Endothelial cell of umbilical vein (primary cell): Measurements from ENCODE around the gene GPR146. TPM values are rescaled to one million over a fixed set of nuclear protein-coding genes. Genes with fewer than 3 reads are reported as not detected.
A peak's percentile ranks its signal among the peaks of the same experiment; 100 is the strongest.

ENCODE experiments used
- BruUV-seq: library from RNA; stranded (reverse); fragments of 400-500 nt; replicated peaks from 2 replicates; lab custom pipeline; 2021; lab: Mats Ljungman, UMichigan
- CTCF ChIA-PET: fragments of 300-600, 350-600 bp; sonication (Branson Sonifier 250); formaldehyde crosslinking; loops from one replicate; lab custom pipeline; 2021; ENCODE audit warnings: antibody characterized with exemption, inconsistent platforms; lab: Charles Lee
- POLR2A ChIA-PET: fragments of 300-600, 350-600 bp; sonication (Branson Sonifier 250); formaldehyde crosslinking; loops from one replicate; lab custom pipeline; 2021; ENCODE audit warnings: antibody characterized with exemption, inconsistent platforms; lab: Charles Lee
- DNase-seq: peaks from one replicate; pipeline ENCODE4 v3.0.0-alpha.2; 2011; ENCODE audit warnings: low read depth, low spot score
- FAIRE-seq: peaks from 2 replicates; lab custom pipeline; 2011; peaks lifted over from hg19 to GRCh38; lab: Jason Lieb, UNC
- H2AFZ ChIP-seq: 2 replicates; pipeline ENCODE4 v1.6.0; 2012; ENCODE audit warnings: low read depth, low read length, control low read depth, inconsistent platforms
- H3K27ac ChIP-seq: 2 replicates; pipeline ENCODE4 v1.5.1; 2011; ENCODE audit warnings: low read depth, mild to moderate bottlenecking, control low read depth, low read length, moderate library complexity; ENCODE audit not compliant: insufficient read depth
- H3K27me3 ChIP-seq, 2 experiments: 2 replicates each; pipeline versions ENCODE4 v1.6.0 to v1.6.1; 2011; ENCODE audit warnings: low read length in 2 of 2, mixed read lengths in 1 of 2; ENCODE audit not compliant: control insufficient read depth in 2 of 2, insufficient read depth in 2 of 2
- H3K36me3 ChIP-seq, 2 experiments: 2 replicates in 1 of 2; 3 replicates in 1 of 2; pipeline ENCODE4 v1.5.1; 2011; ENCODE audit warnings: low read length in 2 of 2, mild to moderate bottlenecking in 1 of 2, moderate library complexity in 1 of 2; ENCODE audit not compliant: control insufficient read depth in 2 of 2, insufficient read depth in 2 of 2; ENCODE audit errors: extremely low read depth in 1 of 2
- H3K4me1 ChIP-seq: 3 replicates; pipeline ENCODE4 v1.5.1; 2011; ENCODE audit warnings: mild to moderate bottlenecking, low read length; ENCODE audit not compliant: control insufficient read depth, insufficient read depth; ENCODE audit errors: extremely low read depth
- H3K4me2 ChIP-seq: 2 replicates; pipeline ENCODE4 v1.6.1; 2011; ENCODE audit warnings: low read length, control low read depth, mixed read lengths; ENCODE audit not compliant: insufficient read depth
- H3K4me3 ChIP-seq, 3 experiments: fragments of 200-600 bp in 1 of 3; sonication (generic), shearing (Covaris generic) in 1 of 3; replicated peaks in 1 of 3; 2 replicates each; pipeline ENCODE4 v1.5.1; 2011 to 2016; ENCODE audit warnings: control low read depth in 3 of 3, low read length in 3 of 3, mild to moderate bottlenecking in 2 of 3, inconsistent platforms in 1 of 3, low read depth in 1 of 3, moderate library complexity in 1 of 3; ENCODE audit not compliant: insufficient read depth in 1 of 3
- H3K79me2 ChIP-seq: 2 replicates; pipeline ENCODE4 v1.6.0; 2012; ENCODE audit warnings: low read length, inconsistent platforms; ENCODE audit not compliant: control insufficient read depth, insufficient read depth
- H3K9ac ChIP-seq: replicated peaks from 2 replicates; pipeline ENCODE3; 2011; ENCODE audit warnings: low read length, control low read depth; ENCODE audit not compliant: insufficient read depth; ENCODE audit errors: extremely low read depth
- H3K9me1 ChIP-seq: replicated peaks from 3 replicates; pipeline ENCODE4 v1.6.0; 2011; ENCODE audit warnings: mild to moderate bottlenecking, low read length; ENCODE audit not compliant: control insufficient read depth, insufficient read depth; ENCODE audit errors: extremely low read depth
- H3K9me3 ChIP-seq: replicated peaks from 2 replicates; pipeline ENCODE4 v1.5.1; 2012; ENCODE audit warnings: low read length, inconsistent platforms; ENCODE audit not compliant: control insufficient read depth, insufficient read depth
- H4K20me1 ChIP-seq: replicated peaks from 2 replicates; pipeline ENCODE3; 2011; ENCODE audit warnings: mild to moderate bottlenecking, low read length; ENCODE audit not compliant: control insufficient read depth, insufficient read depth; ENCODE audit errors: extremely low read depth
- EZH2 ChIP-seq: IDR thresholded peaks from 2 replicates; pipeline ENCODE4 v1.6.1; 2012; ENCODE audit warnings: borderline replicate concordance, low read depth, mild to moderate bottlenecking, moderate library complexity, low read length, inconsistent platforms; ENCODE audit not compliant: severe bottlenecking
- FOS ChIP-seq: IDR thresholded peaks from 2 replicates; pipeline ENCODE4 v1.6.1; 2011; ENCODE audit warnings: mild to moderate bottlenecking, low read length, moderate library complexity, borderline replicate concordance; ENCODE audit not compliant: insufficient read depth
- GATA2 ChIP-seq: IDR thresholded peaks from 2 replicates; pipeline ENCODE4 v1.7.0; 2011; ENCODE audit warnings: low read depth, mild to moderate bottlenecking, moderate library complexity, mixed read lengths, low read length; ENCODE audit not compliant: insufficient read length, insufficient read depth
- JUN ChIP-seq: IDR thresholded peaks from 2 replicates; pipeline ENCODE4 v1.6.1; 2011; ENCODE audit warnings: borderline replicate concordance, low read depth; ENCODE audit not compliant: insufficient read length, insufficient read depth
- MYC ChIP-seq: IDR thresholded peaks from one replicate; pipeline ENCODE4 v1.6.1; 2011; ENCODE audit warnings: mild to moderate bottlenecking, low read depth, low read length
- POLR2A ChIP-seq: IDR thresholded peaks from 2 replicates; pipeline ENCODE4 v1.6.1; 2012; ENCODE audit warnings: low read depth, mild to moderate bottlenecking, control low read depth, low read length
- POLR2AphosphoS5 ChIP-seq: IDR thresholded peaks from 2 replicates; pipeline ENCODE4 v1.6.1; 2012; ENCODE audit warnings: low read depth, mild to moderate bottlenecking, control low read depth, low read length, moderate library complexity; ENCODE audit not compliant: insufficient read depth
- dilution Hi-C: fragments of 300-500 bp; cut with MboI; formaldehyde crosslinking; loops from one replicate; pipeline ENCODE4 v1.15.0; 2019; ENCODE audit warnings: low sequenced_read_pairs; ENCODE audit not compliant: extremely low pct_ligation_motif_present
- intact Hi-C: fragments of 100-400 bp; cut with micrococcal nuclease; formaldehyde crosslinking; loops from one replicate; pipeline ENCODE4 v1.10.0; 2022
- polyA plus RNA-seq, 4 experiments: library from polyadenylated mRNA; depleted of rRNA in 3 of 4; stranded (reverse) in 3 of 4; unstranded in 1 of 4; fragments of >200 nt; gene quantifications; 2 replicates each; pipeline versions ENCODE4 v1.2.1 to v1.2.3, GENCODE V29; 2011 to 2012; ENCODE audit warnings: missing spikeins in 1 of 4
- total RNA-seq: library from RNA; stranded (reverse); gene quantifications from 2 replicates; pipeline ENCODE4 v1.2.3, GENCODE V29; 2021
- TF ChIP-seq, protein P1 (sequence below): IDR thresholded peaks from 2 replicates; pipeline ENCODE4 v1.6.1; 2011; ENCODE audit not compliant: insufficient read depth, insufficient read length
- TF ChIP-seq, protein P2 (sequence below), 2 donors: IDR thresholded peaks; 1 replicate in 1 of 2; 2 replicates in 1 of 2; pipeline ENCODE4 v1.5.1; 2011; ENCODE audit warnings: low read length in 2 of 2, mild to moderate bottlenecking in 2 of 2, moderate library complexity in 2 of 2, control low read depth in 1 of 2, inconsistent platforms in 1 of 2, low read depth in 1 of 2; ENCODE audit not compliant: insufficient read depth in 1 of 2; ENCODE audit errors: extremely low read depth in 1 of 2

The GPR146 gene
- total and polyA plus RNA-seq, 2 donors (not counting 3 experiments of a cell fraction or from before 2014, with no cell fraction given) = 18.5 to 44.8 TPM

DNA sequence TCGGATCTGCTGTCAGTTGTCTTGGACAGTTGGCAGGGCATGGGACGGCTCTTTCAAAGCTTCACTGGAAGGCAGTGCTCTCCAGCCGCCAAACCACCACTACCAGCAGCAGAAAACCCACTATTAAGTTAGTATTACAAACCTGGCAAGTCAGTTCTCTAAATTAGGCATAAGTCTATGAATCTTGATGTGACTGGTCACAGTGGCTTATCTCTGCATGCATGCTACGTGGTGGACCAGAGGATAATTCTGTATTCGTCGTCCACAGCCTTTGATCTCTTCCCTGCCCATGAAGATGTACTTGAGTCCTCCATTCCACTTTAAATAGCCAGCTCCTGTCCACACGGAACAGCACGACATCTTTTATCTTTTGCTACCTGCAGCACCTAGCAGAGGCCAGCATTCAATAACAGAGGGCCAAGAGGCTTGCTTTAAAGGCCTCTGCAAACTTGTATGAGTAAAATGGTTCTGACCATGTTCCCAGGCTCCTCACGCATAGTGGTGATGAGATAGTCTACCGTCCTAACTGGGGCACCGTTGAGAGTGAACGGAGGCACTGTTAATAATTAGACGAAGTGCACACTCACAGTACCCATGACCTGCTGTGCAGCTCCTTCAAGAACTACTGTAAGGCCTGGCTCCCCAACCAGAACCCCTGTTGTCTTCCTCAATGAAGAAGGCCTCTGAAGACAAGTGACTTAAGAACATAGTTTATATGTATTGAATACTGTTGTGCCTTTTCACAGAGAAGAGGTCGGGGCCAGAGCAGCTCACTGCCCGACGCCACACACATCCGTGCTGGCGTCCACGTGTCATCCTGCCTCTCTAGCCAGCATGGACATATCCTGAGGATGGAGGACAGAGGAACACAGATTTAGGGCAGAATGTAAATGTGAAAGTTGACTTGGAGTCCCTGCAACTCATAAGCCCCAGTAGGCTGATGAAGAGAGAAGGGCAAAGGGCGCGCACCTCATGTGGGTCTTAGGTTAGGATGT is 1.0 kb downstream of the GPR146 start:
- no peaks in the 10 kb centered on the region for H3K9me3 ChIP-seq
- H3K79me2 ChIP-seq = no peaks in the 10 kb centered on the region
- no peak for TF ChIP-seq POLR2A
- peak; percentile 33 for TF ChIP-seq EZH2
- peak overlapping the region; percentile 66 for H3K4me2 ChIP-seq
- peak overlapping the region in 2 of 3 experiments; percentile 41 to 67 for H3K4me3 ChIP-seq
- CTCF ChIA-PET = interaction anchor here (1.0 to 4.6 kb wide), 9 partner anchors 8 to 57 kb away, joined by 4 to 46 read pairs (median 11); no protein-coding TSS in a partner anchor
- H3K36me3 ChIP-seq = no peaks in the 10 kb centered on the region
- no peak overlapping the region for H2AFZ ChIP-seq
- dilution Hi-C loops (no loop called here), intact Hi-C loops (loop anchor here (2.0 kb wide), 1 partner anchor 15 kb away; no protein-coding TSS in a partner anchor)
- H3K27me3 ChIP-seq = no peaks in the 10 kb centered on the region
- DNase-seq (no peak), FAIRE-seq (no peak)
- H3K9me1 ChIP-seq = no peaks in the 10 kb centered on the region
- POLR2A ChIA-PET = no interaction called here
- peaks cover 32% of the 10 kb centered on the region for H3K4me1 ChIP-seq
- H4K20me1 ChIP-seq = no peaks in the 10 kb centered on the region
- TSS peak; percentile 22 for BruUV-seq
- H3K27ac ChIP-seq = no peak overlapping the region
- peak overlapping the region; percentile 75 for H3K9ac ChIP-seq

DNA sequence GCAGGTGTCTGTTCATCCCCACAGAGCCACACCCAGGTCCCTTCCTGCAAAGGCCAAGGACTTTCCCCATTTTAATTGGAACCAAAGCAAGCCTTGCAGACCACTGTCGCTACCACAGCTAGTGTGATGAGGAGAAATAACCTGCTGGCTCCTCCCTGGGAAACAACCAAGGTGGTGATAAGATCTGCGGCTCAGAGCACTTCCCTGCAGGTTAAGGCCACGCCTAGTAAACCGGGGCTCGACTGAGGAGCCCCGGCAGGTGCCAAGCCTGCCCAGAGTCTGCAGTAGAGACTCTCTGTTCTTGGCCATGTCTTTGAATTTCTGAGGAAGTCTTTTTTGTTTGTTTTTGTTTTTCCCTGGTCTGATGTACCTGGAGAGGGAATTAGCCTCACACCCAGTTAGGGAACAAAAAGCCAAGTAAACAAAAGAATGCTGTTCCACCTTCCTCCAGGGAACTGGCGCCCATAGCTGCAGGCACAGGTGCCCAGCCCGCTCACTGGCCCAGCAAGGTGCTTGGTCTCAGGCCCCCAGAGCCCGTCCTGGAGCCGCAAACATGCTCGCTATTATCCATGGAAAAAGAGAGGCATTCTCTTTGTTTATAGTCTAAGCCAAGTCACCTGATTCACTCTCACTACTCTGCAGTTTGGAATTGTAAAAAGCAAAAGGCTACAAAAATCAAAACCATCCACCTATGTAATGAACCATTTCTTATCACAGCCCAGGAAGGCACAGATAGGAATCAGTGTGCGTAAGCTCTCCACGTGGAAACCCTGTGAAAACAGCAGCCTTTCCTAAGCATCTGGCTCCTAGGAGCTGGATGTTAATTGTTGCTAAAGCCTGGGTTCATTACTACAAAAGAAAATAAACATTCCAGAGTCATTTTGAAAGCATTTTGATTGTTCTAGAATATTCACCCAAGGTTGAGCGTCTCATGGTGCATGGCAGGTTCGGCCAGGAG is 2.7 kb downstream of the GPR146 start:
- Histone ChIP-seq H3K9ac (no peak overlapping the region), H3K9me1 (no peaks in the 10 kb centered on the region), H3K79me2 (no peaks in the 10 kb centered on the region), H2AFZ (no peak overlapping the region), H3K4me1 (peaks cover 32% of the 10 kb centered on the region), H3K27me3 (no peaks in the 10 kb centered on the region), H3K36me3 (no peaks in the 10 kb centered on the region), H4K20me1 (no peaks in the 10 kb centered on the region), H3K4me3 (no peak overlapping the region), H3K9me3 (no peaks in the 10 kb centered on the region), H3K27ac (no peak overlapping the region), H3K4me2 (no peak overlapping the region)
- no TSS peak for BruUV-seq
- ChIA-PET CTCF (interaction anchor here (1.4 to 4.9 kb wide), 2 partner anchors 19 to 54 kb away, joined by 10 to 23 read pairs; no protein-coding TSS in a partner anchor), POLR2A (no interaction called here)
- TF ChIP-seq EZH2 (no peak), FOS (no peak), POLR2AphosphoS5 (no peak), GATA2 (no peak), JUN (no peak), MYC (no peak), POLR2A (no peak)
- TF ChIP-seq, protein P1, sequence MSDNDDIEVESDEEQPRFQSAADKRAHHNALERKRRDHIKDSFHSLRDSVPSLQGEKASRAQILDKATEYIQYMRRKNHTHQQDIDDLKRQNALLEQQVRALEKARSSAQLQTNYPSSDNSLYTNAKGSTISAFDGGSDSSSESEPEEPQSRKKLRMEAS = no peak
- TF ChIP-seq, protein P2, sequence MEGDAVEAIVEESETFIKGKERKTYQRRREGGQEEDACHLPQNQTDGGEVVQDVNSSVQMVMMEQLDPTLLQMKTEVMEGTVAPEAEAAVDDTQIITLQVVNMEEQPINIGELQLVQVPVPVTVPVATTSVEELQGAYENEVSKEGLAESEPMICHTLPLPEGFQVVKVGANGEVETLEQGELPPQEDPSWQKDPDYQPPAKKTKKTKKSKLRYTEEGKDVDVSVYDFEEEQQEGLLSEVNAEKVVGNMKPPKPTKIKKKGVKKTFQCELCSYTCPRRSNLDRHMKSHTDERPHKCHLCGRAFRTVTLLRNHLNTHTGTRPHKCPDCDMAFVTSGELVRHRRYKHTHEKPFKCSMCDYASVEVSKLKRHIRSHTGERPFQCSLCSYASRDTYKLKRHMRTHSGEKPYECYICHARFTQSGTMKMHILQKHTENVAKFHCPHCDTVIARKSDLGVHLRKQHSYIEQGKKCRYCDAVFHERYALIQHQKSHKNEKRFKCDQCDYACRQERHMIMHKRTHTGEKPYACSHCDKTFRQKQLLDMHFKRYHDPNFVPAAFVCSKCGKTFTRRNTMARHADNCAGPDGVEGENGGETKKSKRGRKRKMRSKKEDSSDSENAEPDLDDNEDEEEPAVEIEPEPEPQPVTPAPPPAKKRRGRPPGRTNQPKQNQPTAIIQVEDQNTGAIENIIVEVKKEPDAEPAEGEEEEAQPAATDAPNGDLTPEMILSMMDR (IDR thresholded peaks at IDR 0.05; ENCODE audit: extremely low read depth in 1 of 2, insufficient read depth in 1 of 2, low read depth in 1 of 2, low read length in 2 of 2) = no peak
- intact Hi-C loops = no loop called here
- no peak for DNase-seq
- FAIRE-seq = no peak
- dilution Hi-C loops = no loop called here
